HG02798 (cell line): Measurements from ENCODE around the gene ARRDC2.
"Not testable (repeated sequence)": the region's sequence is repeated elsewhere in the genome, so short reads cannot be mapped to it uniquely, and the experiment has no call there.

Source experiments
- ATAC-seq: cut with Tn5 transposase; IDR thresholded peaks from one replicate; pipeline ENCODE4 v1.9.1; 2021; ENCODE audit warnings: mild to moderate bottlenecking; ENCODE audit not compliant: unreplicated experiment, poor library complexity

Gene ARRDC2

GRCh38 chr19:18007917-18008673 lies at the start of gene ARRDC2:
Gene ARRDC2, plus strand, starts transcription at chr19:18008170. Its CDS starts 141 bp downstream, at chr19:18008311.
- ATAC-seq, result peak; percentile 68

- ATAC-seq, result no peak
Measured at GRCh38 chr19:17963936-17964691, 43.9 kb upstream of the ARRDC2 start.

GRCh38 chr19:17965370-17966128 lies 42.4 kb upstream of the ARRDC2 start:
- no peak for ATAC-seq

GRCh38 chr19:17966129-17966483 lies 41.9 kb upstream of the ARRDC2 start:
- no peak for ATAC-seq

DNA sequence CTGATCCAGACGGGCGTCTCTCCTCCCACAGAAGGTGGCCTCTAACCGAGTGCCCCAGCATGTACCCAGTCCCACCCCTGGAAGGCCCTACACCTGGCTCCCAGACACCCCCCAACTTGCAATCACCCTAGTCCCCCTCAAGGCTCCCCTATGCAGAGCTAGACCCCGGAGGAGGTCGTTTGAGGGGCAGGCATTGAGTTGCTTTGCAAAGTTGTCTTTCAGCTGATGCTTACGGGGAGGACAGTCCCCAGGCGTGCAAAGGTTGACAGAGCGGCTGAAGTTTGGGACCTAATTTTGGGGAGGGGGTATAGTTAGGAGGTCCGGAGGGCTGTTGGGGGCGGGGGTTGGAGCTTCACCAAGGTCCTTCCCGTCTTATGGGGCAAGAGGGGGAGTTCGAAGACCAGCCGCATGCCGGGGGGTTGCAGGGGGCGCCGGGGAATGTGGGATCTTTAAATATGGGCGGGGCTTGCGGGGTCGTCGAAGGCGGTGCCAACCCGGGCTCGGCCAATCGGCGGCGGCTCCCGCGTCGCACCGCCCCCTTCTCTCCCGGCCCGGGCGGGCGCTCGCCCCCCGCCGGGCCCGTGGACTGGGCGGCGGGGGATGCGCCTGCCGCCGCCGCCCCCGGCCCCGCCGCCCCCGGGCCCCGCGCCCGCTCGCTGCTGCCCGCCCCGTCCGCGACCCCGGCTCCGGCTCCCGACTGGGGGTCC lies 41.3 kb upstream of the ARRDC2 start, which contains the start of gene KCNN1:
KCNN1 (plus strand) TSS at position 558 of the 707 bp plus-strand sequence. CDS start 6,782 bp downstream, outside the sequence.
- no peak for ATAC-seq

- no peak for ATAC-seq
Measured at GRCh38 chr19:17967257-17968051, 40.5 kb upstream of the ARRDC2 start.

GRCh38 chr19:17968362-17968761 lies 39.6 kb upstream of the ARRDC2 start:
- ATAC-seq, result no peak

DNA sequence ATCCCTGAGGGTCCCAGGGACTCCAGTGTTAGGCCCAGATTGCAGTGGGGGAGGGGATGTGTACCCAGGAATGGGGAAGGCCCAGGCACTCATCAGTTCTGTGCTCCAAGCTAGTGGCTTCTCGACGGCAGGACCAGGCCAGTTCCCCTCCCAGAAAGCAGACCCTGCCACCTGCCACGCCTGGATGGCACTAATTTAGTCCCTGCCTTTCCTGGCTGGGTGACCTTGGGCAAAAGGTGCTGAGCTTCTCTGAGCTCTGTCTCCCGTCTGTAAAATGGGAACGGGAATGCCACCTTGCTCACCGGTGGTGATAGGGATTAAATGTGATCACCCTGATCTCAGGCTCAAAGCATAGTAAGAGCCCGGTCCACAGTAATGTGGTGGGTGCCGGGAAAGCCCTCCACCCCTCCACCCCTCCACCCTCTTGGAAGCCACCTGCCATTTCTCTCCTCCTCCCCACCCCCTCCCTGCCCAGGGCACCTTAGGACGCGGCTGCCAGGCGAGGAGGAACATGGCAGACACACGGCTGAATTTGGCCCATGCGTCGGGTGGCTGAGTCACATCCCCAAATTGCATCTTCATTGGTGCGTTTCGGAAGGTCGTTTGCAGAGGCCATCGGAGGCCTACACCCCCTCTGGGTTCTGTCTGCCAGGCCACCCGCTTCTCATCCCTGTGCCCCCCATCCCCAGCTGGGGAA lies 38.7 kb upstream of the ARRDC2 start:
- ATAC-seq, result no peak

- ATAC-seq, result no peak
Measured at GRCh38 chr19:17972230-17972629, 35.7 kb upstream of the ARRDC2 start.

- no peak for ATAC-seq
Measured at GRCh38 chr19:17973759-17974158, 34.2 kb upstream of the ARRDC2 start.

DNA sequence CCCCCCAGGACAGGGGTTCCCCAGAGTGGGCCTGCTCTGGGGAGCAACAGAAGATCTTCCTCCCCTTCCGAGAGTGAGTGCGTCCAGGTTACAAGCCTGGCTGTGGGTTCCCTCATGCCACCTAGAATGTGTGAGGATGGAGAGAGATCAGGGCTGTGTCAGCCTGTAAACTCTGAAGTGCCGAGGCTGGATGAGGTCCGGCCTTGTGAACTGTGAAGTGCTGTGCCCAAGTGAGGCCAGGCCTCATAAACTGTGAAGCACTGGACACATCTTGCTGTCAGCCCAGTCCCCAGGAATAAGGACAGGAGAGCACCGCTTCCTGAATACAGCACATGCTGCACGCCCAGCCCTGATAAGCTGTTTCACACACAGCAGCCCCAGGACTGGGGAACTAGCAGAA lies 33.4 kb upstream of the ARRDC2 start:
- ATAC-seq, result no peak

DNA sequence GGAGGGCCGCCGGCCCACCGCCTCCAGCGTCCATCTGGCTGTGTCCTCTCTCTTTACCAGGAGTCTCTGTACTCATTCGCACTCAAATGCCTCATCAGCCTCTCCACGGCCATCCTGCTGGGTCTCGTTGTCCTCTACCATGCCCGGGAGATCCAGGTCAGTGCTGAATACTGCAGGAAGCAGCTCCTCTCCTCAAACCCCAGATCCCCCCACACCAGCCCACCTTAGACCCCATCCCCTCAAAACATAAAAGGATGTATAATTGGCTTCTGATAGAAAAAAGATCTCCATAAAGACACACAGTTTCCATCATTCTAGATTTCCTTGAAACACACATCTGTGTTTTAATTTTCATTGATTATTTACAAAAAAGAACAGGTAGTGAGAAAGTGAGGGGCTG lies 32.9 kb upstream of the ARRDC2 start:
- no peak for ATAC-seq

DNA sequence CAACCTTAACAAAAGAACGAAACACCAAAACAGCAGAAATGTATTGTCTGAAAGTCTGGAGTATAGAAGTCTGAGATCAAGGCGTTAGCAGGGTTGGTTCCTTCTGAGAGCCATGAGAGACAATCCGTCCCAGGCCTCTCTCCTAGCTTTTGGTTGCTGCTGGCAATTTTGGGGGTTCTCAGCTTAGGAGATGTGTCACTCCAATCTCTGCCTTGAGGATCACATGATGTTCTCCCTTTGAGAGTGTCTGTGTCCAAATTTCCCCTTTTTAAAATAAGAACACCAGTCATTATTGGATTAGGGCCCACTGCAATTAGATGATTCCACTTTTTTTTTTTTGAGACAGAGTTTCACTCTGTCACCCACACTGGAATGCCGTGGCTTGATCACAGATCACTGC lies 30.9 kb upstream of the ARRDC2 start:
- no peak for ATAC-seq

GRCh38 chr19:17977488-17977887 lies 30.5 kb upstream of the ARRDC2 start:
- ATAC-seq, result no peak

GRCh38 chr19:17981611-17982010 lies 26.4 kb upstream of the ARRDC2 start:
- no peak for ATAC-seq

- no peak for ATAC-seq
Measured at GRCh38 chr19:17982430-17982829, 25.5 kb upstream of the ARRDC2 start.

DNA sequence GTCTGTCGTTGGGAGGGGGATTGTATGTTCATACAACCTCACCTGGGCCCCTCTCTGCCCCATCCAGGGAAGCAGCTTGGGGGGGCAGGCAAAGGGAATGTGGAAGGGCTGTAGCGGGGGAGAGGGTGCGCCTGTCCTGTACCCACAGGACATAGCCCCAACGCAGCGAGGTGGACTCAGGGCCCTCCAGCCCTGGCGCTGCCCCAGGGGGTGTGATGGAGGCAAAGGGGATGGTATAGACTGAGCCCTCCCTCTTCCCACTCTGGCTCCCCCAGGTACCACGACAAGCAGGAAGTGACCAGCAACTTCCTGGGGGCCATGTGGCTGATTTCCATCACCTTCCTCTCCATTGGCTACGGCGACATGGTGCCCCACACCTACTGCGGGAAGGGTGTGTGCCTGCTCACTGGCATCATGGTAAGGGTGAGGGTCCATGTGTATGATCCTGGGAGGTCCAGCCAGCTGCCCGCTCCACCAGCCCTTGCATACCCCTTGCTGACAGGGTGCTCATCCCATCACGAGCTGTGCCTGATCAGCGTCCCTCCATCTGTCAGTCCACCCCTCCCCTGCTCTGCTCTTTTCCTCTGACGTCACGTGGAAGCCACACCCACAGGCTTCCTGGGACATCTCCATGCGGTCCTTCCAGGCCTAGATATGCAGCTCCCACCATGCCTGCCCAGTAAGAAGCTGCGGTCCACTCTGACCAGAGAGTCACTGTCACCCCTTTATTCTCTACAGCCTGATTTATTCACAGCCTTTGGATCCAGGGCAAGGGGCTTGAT lies 22.7 kb upstream of the ARRDC2 start:
- ATAC-seq, result no peak

- ATAC-seq, result not testable (repeated sequence)
Measured at GRCh38 chr19:17986569-17986968, 21.4 kb upstream of the ARRDC2 start.
